ENCODE data around the gene C17orf67. TPM values are rescaled to one million over a fixed set of nuclear protein-coding genes. Genes with fewer than 3 reads are reported as not detected.
A peak's percentile ranks its signal among the peaks of the same experiment; 100 is the strongest.

Gene C17orf67
- total and polyA plus RNA-seq, 2 of the 13 experiments (the other 11 are each of a cell fraction or from before 2014, with no cell fraction given) = 0.41 to 0.86 TPM

DNA sequence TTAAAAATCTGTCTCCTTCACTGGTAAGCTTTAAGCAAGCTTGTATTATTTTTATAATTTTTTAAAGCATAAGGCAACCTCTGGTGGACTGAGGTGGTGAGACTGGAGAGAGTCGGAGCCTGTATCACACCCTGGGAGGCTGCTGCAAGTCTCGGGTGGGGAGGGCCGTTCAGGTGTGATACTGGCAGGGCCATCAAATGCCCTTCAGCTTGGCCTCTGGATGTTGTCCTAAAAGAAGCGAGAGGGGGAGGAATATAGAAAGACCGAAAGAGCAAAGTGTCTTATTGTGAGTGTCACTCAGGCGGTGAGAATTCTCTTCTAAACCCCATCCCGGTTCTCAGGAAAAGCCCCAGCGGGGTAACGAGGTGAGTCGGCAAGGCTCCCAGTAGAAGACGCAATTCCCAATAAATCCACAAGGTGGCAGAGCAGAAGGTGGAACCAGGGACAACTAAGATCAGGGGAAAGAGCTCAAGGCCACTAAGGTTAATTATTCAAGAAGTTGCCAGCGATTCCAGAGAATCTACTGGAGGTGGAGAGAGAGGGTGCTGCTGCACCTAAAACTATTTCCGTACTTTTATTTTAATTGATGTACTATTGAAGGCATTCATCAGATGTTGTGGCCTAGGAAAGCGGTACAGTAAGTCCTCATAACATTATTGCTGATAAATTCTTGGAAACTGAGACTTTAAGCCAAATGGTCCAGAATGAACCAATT is 14.1 kb downstream of the C17orf67 start (continued):
- TF ChIP-seq PCBP1 (IDR thresholded peaks at IDR 0.05; ENCODE audit: borderline replicate concordance, low read depth, low read length) = no peak
- TF ChIP-seq FOXO1 (CRISPR knock-in tag; IDR thresholded peaks at IDR 0.05) = no peak
- no peak for TF ChIP-seq ZNF567 (CRISPR knock-in tag; IDR thresholded peaks at IDR 0.05; ENCODE audit: borderline replicate concordance)
- TF ChIP-seq, protein P1, sequence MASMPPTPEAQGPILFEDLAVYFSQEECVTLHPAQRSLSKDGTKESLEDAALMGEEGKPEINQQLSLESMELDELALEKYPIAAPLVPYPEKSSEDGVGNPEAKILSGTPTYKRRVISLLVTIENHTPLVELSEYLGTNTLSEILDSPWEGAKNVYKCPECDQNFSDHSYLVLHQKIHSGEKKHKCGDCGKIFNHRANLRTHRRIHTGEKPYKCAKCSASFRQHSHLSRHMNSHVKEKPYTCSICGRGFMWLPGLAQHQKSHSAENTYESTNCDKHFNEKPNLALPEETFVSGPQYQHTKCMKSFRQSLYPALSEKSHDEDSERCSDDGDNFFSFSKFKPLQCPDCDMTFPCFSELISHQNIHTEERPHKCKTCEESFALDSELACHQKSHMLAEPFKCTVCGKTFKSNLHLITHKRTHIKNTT (CRISPR knock-in tag; IDR thresholded peaks at IDR 0.05) = no peak
- no peak for TF ChIP-seq NFKBIZ (CRISPR knock-in tag; IDR thresholded peaks at IDR 0.05)
- TF ChIP-seq ZNF484 (CRISPR knock-in tag; IDR thresholded peaks at IDR 0.05; ENCODE audit: borderline replicate concordance, low read depth) = no peak
- TF ChIP-seq DPF2 (CRISPR knock-in tag; IDR thresholded peaks at IDR 0.05; ENCODE audit: borderline replicate concordance, low read depth) = no peak
- TF ChIP-seq KLF16 (CRISPR knock-in tag; IDR thresholded peaks at IDR 0.05) = peak in 1 of 2 experiments; percentile 49; a peak in 1 of 4 replicates
- peak; percentile 68 for TF ChIP-seq SALL1 (CRISPR knock-in tag; IDR thresholded peaks at IDR 0.05)
- no peak for TF ChIP-seq ZZZ3 (CRISPR knock-in tag; IDR thresholded peaks at IDR 0.05; ENCODE audit: borderline replicate concordance)
- TF ChIP-seq PCBP2 (optimal IDR thresholded peaks at IDR 0.05; ENCODE audit: low read depth, low read length, poor library complexity, severe bottlenecking) = no peak
- TF ChIP-seq MAF1 (CRISPR knock-in tag; IDR thresholded peaks at IDR 0.05; ENCODE audit: borderline replicate concordance) = no peak
- TF ChIP-seq, protein P2, sequence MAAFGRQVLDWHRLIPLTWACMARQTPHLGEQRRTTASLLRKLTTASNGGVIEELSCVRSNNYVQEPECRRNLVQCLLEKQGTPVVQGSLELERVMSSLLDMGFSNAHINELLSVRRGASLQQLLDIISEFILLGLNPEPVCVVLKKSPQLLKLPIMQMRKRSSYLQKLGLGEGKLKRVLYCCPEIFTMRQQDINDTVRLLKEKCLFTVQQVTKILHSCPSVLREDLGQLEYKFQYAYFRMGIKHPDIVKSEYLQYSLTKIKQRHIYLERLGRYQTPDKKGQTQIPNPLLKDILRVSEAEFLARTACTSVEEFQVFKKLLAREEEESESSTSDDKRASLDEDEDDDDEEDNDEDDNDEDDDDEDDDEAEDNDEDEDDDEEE (CRISPR knock-in tag; IDR thresholded peaks at IDR 0.05) = no peak
- TF ChIP-seq EP300 (IDR thresholded peaks at IDR 0.05; ENCODE audit: low read depth in 2 of 2, low read length in 2 of 2) = no peak
- TF ChIP-seq EP300 (CRISPR knock-in tag; IDR thresholded peaks at IDR 0.05; ENCODE audit: borderline replicate concordance) = no peak
- TF ChIP-seq, protein P3, sequence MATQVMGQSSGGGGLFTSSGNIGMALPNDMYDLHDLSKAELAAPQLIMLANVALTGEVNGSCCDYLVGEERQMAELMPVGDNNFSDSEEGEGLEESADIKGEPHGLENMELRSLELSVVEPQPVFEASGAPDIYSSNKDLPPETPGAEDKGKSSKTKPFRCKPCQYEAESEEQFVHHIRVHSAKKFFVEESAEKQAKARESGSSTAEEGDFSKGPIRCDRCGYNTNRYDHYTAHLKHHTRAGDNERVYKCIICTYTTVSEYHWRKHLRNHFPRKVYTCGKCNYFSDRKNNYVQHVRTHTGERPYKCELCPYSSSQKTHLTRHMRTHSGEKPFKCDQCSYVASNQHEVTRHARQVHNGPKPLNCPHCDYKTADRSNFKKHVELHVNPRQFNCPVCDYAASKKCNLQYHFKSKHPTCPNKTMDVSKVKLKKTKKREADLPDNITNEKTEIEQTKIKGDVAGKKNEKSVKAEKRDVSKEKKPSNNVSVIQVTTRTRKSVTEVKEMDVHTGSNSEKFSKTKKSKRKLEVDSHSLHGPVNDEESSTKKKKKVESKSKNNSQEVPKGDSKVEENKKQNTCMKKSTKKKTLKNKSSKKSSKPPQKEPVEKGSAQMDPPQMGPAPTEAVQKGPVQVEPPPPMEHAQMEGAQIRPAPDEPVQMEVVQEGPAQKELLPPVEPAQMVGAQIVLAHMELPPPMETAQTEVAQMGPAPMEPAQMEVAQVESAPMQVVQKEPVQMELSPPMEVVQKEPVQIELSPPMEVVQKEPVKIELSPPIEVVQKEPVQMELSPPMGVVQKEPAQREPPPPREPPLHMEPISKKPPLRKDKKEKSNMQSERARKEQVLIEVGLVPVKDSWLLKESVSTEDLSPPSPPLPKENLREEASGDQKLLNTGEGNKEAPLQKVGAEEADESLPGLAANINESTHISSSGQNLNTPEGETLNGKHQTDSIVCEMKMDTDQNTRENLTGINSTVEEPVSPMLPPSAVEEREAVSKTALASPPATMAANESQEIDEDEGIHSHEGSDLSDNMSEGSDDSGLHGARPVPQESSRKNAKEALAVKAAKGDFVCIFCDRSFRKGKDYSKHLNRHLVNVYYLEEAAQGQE (IDR thresholded peaks at IDR 0.05; ENCODE audit: borderline replicate concordance in 1 of 2, low read depth in 1 of 2, low read length in 2 of 2) = no peak
- TF ChIP-seq, protein P4, sequence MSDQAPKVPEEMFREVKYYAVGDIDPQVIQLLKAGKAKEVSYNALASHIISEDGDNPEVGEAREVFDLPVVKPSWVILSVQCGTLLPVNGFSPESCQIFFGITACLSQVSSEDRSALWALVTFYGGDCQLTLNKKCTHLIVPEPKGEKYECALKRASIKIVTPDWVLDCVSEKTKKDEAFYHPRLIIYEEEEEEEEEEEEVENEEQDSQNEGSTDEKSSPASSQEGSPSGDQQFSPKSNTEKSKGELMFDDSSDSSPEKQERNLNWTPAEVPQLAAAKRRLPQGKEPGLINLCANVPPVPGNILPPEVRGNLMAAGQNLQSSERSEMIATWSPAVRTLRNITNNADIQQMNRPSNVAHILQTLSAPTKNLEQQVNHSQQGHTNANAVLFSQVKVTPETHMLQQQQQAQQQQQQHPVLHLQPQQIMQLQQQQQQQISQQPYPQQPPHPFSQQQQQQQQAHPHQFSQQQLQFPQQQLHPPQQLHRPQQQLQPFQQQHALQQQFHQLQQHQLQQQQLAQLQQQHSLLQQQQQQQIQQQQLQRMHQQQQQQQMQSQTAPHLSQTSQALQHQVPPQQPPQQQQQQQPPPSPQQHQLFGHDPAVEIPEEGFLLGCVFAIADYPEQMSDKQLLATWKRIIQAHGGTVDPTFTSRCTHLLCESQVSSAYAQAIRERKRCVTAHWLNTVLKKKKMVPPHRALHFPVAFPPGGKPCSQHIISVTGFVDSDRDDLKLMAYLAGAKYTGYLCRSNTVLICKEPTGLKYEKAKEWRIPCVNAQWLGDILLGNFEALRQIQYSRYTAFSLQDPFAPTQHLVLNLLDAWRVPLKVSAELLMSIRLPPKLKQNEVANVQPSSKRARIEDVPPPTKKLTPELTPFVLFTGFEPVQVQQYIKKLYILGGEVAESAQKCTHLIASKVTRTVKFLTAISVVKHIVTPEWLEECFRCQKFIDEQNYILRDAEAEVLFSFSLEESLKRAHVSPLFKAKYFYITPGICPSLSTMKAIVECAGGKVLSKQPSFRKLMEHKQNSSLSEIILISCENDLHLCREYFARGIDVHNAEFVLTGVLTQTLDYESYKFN (CRISPR knock-in tag; conservative IDR thresholded peaks at IDR 0.05) = peak; percentile 76
- no peak for TF ChIP-seq IKZF1 (IDR thresholded peaks at IDR 0.05)
- TF ChIP-seq ZFP36L1 (CRISPR knock-in tag; IDR thresholded peaks at IDR 0.05) = no peak
